Skeletal muscle cell (primary cell): ENCODE measurements around the gene CYTH1.

Experiments
- DNase-seq: peaks from one replicate; pipeline ENCODE4 v3.0.0-alpha.2; 2010; ENCODE audit warnings: low read depth
- H3K4me3 ChIP-seq: 2 replicates; pipeline ENCODE4 v1.5.1; 2011; ENCODE audit warnings: low read depth, mild to moderate bottlenecking, control low read depth, low read length, moderate library complexity

The CYTH1 gene

GRCh38 chr17:78644931-78645351 is 137.1 kb downstream of the CYTH1 start:
- H3K4me3 ChIP-seq: no peak overlapping the region
- no peak for DNase-seq

GRCh38 chr17:78644224-78644623 is 137.8 kb downstream of the CYTH1 start:
- H3K4me3 ChIP-seq: no peak overlapping the region
- DNase-seq: no peak

DNA sequence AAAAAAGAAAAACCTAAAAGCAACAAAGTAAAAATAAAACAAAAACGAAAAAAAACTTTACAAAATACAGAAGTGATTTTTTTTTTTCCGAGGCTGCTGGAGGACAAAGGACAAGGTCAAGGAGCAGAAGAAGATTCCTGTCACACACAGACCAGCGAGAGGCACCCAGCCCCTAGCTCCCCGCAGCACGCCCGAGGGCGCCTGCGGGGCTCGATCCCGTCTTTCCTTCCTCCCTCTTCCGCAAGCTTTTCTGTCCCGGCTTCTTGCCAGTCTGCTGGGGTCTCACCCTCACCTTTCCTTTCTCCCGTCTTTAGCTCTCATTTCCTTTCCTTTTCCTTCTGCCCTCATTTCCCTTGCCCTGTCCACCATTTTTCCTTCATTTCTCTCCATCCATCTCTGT is 138.7 kb downstream of the CYTH1 start:
- H3K4me3 ChIP-seq: no peak overlapping the region
- no peak for DNase-seq

GRCh38 chr17:78642707-78643106 is 139.4 kb downstream of the CYTH1 start:
- no peak overlapping the region for H3K4me3 ChIP-seq
- no peak for DNase-seq

DNA sequence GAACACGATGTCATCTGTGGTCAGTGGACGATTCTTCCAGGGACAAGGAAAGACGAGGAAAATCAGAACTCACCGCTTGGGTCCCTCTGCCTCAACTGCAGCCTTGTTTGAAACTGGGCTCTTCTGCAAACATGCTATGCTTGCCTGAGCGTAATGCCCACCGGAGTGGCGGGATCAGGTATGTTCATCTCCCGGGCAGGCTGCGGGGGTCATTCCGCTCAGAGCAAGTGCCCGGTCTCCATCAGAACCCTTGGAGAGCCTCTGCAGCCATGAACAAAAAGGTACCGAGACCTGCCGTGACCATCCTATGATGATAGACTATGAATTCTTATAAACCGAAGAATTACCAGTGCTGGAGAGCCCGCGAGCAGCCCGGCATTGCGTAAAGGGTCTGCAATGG is 140.4 kb downstream of the CYTH1 start:
- DNase-seq: no peak
- no peak overlapping the region for H3K4me3 ChIP-seq

DNA sequence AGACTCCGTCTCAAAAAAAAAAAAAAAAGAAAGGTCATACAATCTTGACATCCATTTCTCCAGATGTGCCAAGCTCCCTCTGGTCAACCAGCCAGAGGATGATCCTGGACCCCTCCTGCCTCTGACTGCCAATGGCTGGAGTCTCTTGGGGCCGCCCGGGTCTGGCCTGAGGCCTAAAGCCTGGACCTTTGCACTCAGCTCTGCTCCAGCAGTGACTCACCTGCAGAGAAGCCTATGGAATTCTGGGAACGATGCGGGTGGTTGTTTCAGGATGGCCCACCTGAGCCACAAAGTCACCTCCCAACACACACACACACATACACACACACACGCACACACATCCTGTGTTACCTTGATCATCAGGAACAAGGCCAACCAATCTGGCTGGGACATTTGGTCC is 140.8 kb downstream of the CYTH1 start:
- no peak overlapping the region for H3K4me3 ChIP-seq
- DNase-seq: no peak

- DNase-seq: no peak
- H3K4me3 ChIP-seq: no peak overlapping the region
Observed at GRCh38 chr17:78640700-78641099, 141.4 kb downstream of the CYTH1 start.

- H3K4me3 ChIP-seq: no peak overlapping the region
- no peak for DNase-seq
Observed at GRCh38 chr17:78637643-78638420, 144.2 kb downstream of the CYTH1 start.

- DNase-seq: no peak
- no peak overlapping the region for H3K4me3 ChIP-seq
Observed at GRCh38 chr17:78637146-78637545, 144.9 kb downstream of the CYTH1 start.

GRCh38 chr17:78634154-78634553 is 147.9 kb downstream of the CYTH1 start:
- no peak overlapping the region for H3K4me3 ChIP-seq
- no peak for DNase-seq

- no peak for DNase-seq
- H3K4me3 ChIP-seq: no peak overlapping the region
Observed at GRCh38 chr17:78629436-78629995, 152.6 kb downstream of the CYTH1 start.

GRCh38 chr17:78628547-78629435 is 153.3 kb downstream of the CYTH1 start:
- no peak for DNase-seq
- no peak overlapping the region for H3K4me3 ChIP-seq

GRCh38 chr17:78624324-78625151 is 157.5 kb downstream of the CYTH1 start:
- no peak overlapping the region for H3K4me3 ChIP-seq

More at GRCh38 chr17:78624324-78625151, 157.5 kb downstream of the CYTH1 start:
- no peak for DNase-seq
